UCSD-AML1 (cell line): Measurements from ENCODE around the gene NCOA5.
"Not testable (repeated sequence)": the region's sequence is repeated elsewhere in the genome, so short reads cannot be mapped to it uniquely, and the experiment has no call there.

ENCODE experiments used
- DNase-seq: peaks from one replicate; lab custom pipeline; 2025; ENCODE audit not compliant: unreplicated experiment; lab: John Stamatoyannopoulos, UW

Gene NCOA5

GRCh38 chr20:46121184-46121930 lies 31.6 kb upstream of the NCOA5 start:
- no peak for DNase-seq

- DNase-seq, result no peak
Measured at GRCh38 chr20:46120136-46120535, 30.4 kb upstream of the NCOA5 start.

GRCh38 chr20:46119547-46119946 lies 29.8 kb upstream of the NCOA5 start:
- DNase-seq, result no peak

GRCh38 chr20:46119028-46119546 lies 29.3 kb upstream of the NCOA5 start:
- DNase-seq, result no peak

GRCh38 chr20:46118481-46119020 lies 28.8 kb upstream of the NCOA5 start:
- DNase-seq, result peak; percentile 75

GRCh38 chr20:46117704-46118467 lies 28.1 kb upstream of the NCOA5 start, which contains the start of gene CD40:
TSS of gene CD40 (plus strand) at chr20:46118314. CDS start at chr20:46118344, 30 bp downstream.
- peak; percentile 93 for DNase-seq

GRCh38 chr20:46114449-46114848 lies 24.7 kb upstream of the NCOA5 start:
- no peak for DNase-seq

- DNase-seq, result no peak
Measured at GRCh38 chr20:46113113-46113470, 23.3 kb upstream of the NCOA5 start.

GRCh38 chr20:46112430-46113112 lies 22.8 kb upstream of the NCOA5 start:
- no peak for DNase-seq

- no peak for DNase-seq
Measured at GRCh38 chr20:46111836-46112212, 22.1 kb upstream of the NCOA5 start.

- peak; percentile 30 for DNase-seq
Measured at GRCh38 chr20:46111028-46111835, 21.5 kb upstream of the NCOA5 start.

GRCh38 chr20:46108976-46109375 lies 19.2 kb upstream of the NCOA5 start:
- DNase-seq, result no peak

GRCh38 chr20:46108435-46108841 lies 18.7 kb upstream of the NCOA5 start:
- DNase-seq, result no peak

GRCh38 chr20:46107061-46107460 lies 17.3 kb upstream of the NCOA5 start:
- DNase-seq, result no peak

GRCh38 chr20:46104262-46104661 lies 14.5 kb upstream of the NCOA5 start:
- no peak for DNase-seq

- no peak for DNase-seq
Measured at GRCh38 chr20:46102940-46103339, 13.2 kb upstream of the NCOA5 start.

GRCh38 chr20:46101957-46102356 lies 12.2 kb upstream of the NCOA5 start:
- DNase-seq, result no peak

GRCh38 chr20:46100988-46101387 lies 11.2 kb upstream of the NCOA5 start:
- no peak for DNase-seq

GRCh38 chr20:46100444-46100843 lies 10.7 kb upstream of the NCOA5 start:
- not testable (repeated sequence) for DNase-seq

- no peak for DNase-seq
Measured at GRCh38 chr20:46099491-46100287, 9.9 kb upstream of the NCOA5 start.
